ENCODE data around the gene ATP6V0B. TPM values are rescaled to one million over a fixed set of nuclear protein-coding genes. Genes with fewer than 3 reads are reported as not detected.

Gene ATP6V0B
- total and polyA plus RNA-seq, 11 donors: 71.4 to 235 (median 93.2) TPM

DNA sequence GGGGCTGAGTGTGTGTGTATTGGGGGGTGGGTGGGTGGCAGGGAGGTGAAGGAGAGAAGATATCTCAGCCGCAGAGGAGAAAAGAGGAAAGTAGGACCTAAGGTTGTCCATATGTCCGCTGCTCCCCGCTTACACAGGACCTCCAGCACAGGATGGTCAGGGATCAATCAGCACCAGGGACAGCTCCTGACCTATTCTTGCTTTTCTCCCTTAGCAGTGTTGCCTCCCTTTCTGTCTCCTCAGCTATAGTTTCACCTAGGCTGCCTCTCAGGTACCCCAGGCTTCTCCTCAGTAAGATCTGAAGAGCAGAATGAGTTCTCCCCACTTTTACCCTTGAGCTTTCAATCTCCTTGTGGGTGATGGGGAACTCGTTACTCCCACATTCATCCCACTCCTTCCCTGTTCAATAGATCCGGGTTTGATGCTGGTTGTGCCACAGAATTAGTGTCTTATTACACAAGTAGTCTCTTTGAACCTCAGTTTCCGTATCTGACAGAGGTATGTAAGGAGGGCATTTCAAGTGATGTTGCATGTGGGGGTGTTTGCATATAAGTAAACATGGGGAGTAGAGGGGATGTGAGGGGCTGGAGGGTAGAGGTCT, 6.3 kb upstream of the ATP6V0B start:
- intact Hi-C loops (cut with DNase I): loop anchor here in 1 of 10 donors (2.0 kb wide), 1 partner anchor 20 kb away; no protein-coding TSS in a partner anchor
- ATAC-seq: no peak
- H3K36me3 ChIP-seq: peaks cover 0 to 56% (median 32%) of the 10 kb centered on the region in 9 donors

DNA sequence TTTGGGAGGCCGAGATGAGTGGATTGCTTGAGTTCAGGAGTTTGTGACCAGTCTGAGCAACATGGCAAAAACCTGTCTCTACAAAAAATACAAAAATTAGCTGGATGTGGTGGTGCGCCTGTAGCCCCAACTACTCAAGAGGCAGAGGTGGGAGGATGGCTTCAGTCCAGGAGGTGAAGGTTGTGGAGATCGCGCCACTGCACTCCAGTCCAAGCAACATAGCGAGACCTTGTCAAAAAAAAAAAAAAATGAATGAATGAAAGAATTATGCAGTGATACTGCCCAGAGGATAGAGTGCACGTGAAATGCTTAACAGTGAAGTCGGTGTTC, 5.4 kb upstream of the ATP6V0B start:
- Histone ChIP-seq H3K27me3 (no peaks in the 10 kb centered on the region), H3K27ac (no peak overlapping the region), H3K4me3 (peak overlapping the region in 9 of 12 donors; percentile 61 to 96 (median 87)), H3K4me1 (peaks cover 0 to 27% (median 17%) of the 10 kb centered on the region in 12 donors), H3K9me3 (no peaks in the 10 kb centered on the region), H3K36me3 (peaks cover 0 to 47% (median 24%) of the 10 kb centered on the region in 9 donors)
- ATAC-seq: no peak
- TF ChIP-seq POLR2A (IDR thresholded peaks at IDR 0.05): no peak
- TF ChIP-seq, protein P1, sequence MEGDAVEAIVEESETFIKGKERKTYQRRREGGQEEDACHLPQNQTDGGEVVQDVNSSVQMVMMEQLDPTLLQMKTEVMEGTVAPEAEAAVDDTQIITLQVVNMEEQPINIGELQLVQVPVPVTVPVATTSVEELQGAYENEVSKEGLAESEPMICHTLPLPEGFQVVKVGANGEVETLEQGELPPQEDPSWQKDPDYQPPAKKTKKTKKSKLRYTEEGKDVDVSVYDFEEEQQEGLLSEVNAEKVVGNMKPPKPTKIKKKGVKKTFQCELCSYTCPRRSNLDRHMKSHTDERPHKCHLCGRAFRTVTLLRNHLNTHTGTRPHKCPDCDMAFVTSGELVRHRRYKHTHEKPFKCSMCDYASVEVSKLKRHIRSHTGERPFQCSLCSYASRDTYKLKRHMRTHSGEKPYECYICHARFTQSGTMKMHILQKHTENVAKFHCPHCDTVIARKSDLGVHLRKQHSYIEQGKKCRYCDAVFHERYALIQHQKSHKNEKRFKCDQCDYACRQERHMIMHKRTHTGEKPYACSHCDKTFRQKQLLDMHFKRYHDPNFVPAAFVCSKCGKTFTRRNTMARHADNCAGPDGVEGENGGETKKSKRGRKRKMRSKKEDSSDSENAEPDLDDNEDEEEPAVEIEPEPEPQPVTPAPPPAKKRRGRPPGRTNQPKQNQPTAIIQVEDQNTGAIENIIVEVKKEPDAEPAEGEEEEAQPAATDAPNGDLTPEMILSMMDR (IDR thresholded peaks at IDR 0.05): no peak
- 50 to 54% (median 53%) methylated on average over 7 of the region's 7 CpGs for WGBS, 4 donors
- intact Hi-C loops (cut with DNase I): loop anchor here in 1 of 10 donors (2.0 kb wide), 1 partner anchor 21 kb away; no protein-coding TSS in a partner anchor
- no peak for DNase-seq

More for the DNA sequence above, 6.3 kb upstream of the ATP6V0B start:
- DNase-seq: no peak
- H3K27ac ChIP-seq: no peak overlapping the region
- H3K4me3 ChIP-seq: no peak overlapping the region
- peaks cover 0 to 19% (median 10%) of the 10 kb centered on the region in 12 donors for H3K4me1 ChIP-seq
- WGBS, 4 donors: 79 to 82% (median 80%) methylated on average over 6 of the region's 6 CpGs
- TF ChIP-seq, protein P1 (IDR thresholded peaks at IDR 0.05): no peak
- TF ChIP-seq POLR2A (IDR thresholded peaks at IDR 0.05): no peak
- H3K9me3 ChIP-seq: no peaks in the 10 kb centered on the region
- H3K27me3 ChIP-seq: no peaks in the 10 kb centered on the region

DNA sequence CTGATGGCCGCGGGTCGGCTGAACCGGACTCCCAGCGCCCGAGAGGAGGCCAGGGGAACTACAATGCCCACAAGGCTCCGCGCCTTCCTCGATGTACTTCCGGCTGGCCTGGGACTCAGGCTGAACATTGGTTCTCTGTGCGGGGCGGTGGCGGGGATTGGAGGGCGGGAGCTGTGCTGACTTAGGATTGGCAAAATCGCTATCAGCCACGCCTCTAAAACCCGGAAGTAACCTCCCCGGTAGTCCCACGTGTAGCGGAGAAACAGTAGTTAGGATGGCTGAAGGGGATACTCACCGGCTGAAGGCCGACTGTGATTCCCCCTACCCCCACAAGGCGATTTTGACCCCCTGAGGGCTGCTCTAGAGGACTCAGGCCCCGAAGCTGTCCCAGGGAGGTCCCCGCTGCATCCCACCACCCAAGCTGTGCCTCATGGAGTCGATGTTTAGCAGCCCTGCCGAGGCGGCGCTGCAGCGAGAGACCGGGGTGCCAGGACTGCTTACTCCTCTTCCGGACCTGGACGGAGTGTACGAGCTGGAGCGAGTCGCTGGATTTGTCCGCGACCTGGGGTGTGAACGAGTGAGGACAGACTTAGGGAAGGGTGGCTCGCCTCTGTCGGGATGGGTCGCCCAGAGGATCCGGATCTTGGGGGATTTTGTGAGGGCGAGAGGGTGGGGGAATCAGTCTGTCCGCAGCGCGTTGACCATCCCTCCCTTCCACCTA, 4.9 kb upstream of the ATP6V0B start, which contains the start of gene DPH2:
DPH2 (plus strand) TSS at position 265 of the 721 bp plus-strand sequence; CDS start at position 431, 166 bp downstream.
- Histone ChIP-seq H3K9me3 (no peaks in the 10 kb centered on the region), H3K27ac (peak within 1 kb of the TSS in 5 of 12 donors; percentile 6 to 58 (median 44)), H3K4me1 (peaks cover 0 to 27% (median 17%) of the 10 kb centered on the region in 12 donors), H3K27me3 (no peaks in the 10 kb centered on the region), H3K4me3 (peak within 1 kb of the TSS; percentile 61 to 96 (median 76)), H3K36me3 (peaks cover 0 to 42% (median 24%) of the 10 kb centered on the region in 9 donors)
- ATAC-seq: peak; percentile 91 to 95 (median 92)
- peak; percentile 97 to 98 (median 98) for DNase-seq
- 0 to 1% (median 1%) methylated on average over 31 to 47 of the region's 47 CpGs for WGBS, 4 donors
- intact Hi-C loops (cut with DNase I): loop anchor here in 1 of 10 donors (2.0 kb wide), 1 partner anchor 21 kb away; no protein-coding TSS in a partner anchor
- TF ChIP-seq, protein P1 (IDR thresholded peaks at IDR 0.05): peak in 1 of 12 donors; percentile 15
- peak in 1 of 2 donors; percentile 53 for TF ChIP-seq POLR2A (IDR thresholded peaks at IDR 0.05)

DNA sequence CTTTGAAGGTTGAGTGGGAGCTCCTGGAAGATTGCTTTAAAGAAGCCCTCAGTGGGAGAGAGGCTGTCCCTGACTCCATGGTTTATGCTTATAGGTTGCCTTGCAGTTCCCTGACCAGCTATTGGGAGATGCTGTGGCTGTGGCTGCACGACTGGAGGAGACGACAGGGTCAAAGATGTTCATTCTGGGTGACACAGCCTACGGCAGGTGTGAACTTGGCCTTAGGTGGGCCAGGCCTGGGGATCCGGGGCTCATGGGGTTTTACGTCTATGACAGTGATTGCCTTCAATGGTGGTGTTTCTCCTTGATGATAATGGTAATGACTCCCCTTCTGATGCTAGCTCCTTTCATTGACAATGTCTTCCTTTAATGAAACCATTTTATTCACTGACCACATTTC, 4.3 kb upstream of the ATP6V0B start:
- Histone ChIP-seq H3K27ac (peak overlapping the region in 2 of 12 donors; percentile 6 to 52), H3K4me1 (peaks cover under 1 to 30% (median 18%) of the 10 kb centered on the region in 12 donors), H3K36me3 (peaks cover 0 to 39% (median 24%) of the 10 kb centered on the region in 9 donors), H3K9me3 (no peaks in the 10 kb centered on the region), H3K4me3 (peak overlapping the region; percentile 61 to 96 (median 76)), H3K27me3 (no peaks in the 10 kb centered on the region)
- ATAC-seq (no peak), DNase-seq (no peak)
- TF ChIP-seq, protein P1 (IDR thresholded peaks at IDR 0.05): no peak
- no peak for TF ChIP-seq POLR2A (IDR thresholded peaks at IDR 0.05)
- WGBS, 4 donors: 48 to 56% (median 53%) methylated on average over 5 of the region's 5 CpGs
- intact Hi-C loops (cut with DNase I): no loop called here

Measured in heart left ventricle (tissue), 16 donors.